Activated B cell treated with CpG ODN at 0.5 μM for 24 hours (primary cell): Measurements from ENCODE around the gene MYOF. TPM values are rescaled to one million over a fixed set of nuclear protein-coding genes. Genes with fewer than 3 reads are reported as not detected.

Experiments
- ATAC-seq: fragments of 200-7000 bp; cut with Tn5 transposase; one replicate; pipeline ENCODE4 v1.10.0; 2021; ENCODE audit warnings: low read depth, mild to moderate bottlenecking, moderate library complexity
- CTCF ChIA-PET: fragments of 350-600 bp; sonication (Branson Sonifier 250); formaldehyde crosslinking; loops from one replicate; lab custom pipeline; 2021; ENCODE audit warnings: antibody characterized with exemption; lab: Charles Lee
- POLR2A ChIA-PET: fragments of 350-600 bp; sonication (Branson Sonifier 250); formaldehyde crosslinking; loops from one replicate; lab custom pipeline; 2021; ENCODE audit warnings: antibody characterized with exemption; lab: Charles Lee
- DNase-seq: peaks from one replicate; pipeline ENCODE4 v3.0.0; 2022
- H3K27ac Mint-ChIP-seq: one replicate; pipeline ENCODE4 v1.8.0; 2020; ENCODE audit warnings: mixed read lengths
- H3K27me3 Mint-ChIP-seq: one replicate; pipeline ENCODE4 v1.8.0; 2021; ENCODE audit warnings: mixed read lengths
- H3K36me3 Mint-ChIP-seq: one replicate; pipeline ENCODE4 v1.8.0; 2021; ENCODE audit warnings: low read depth, mixed read lengths
- H3K4me1 Mint-ChIP-seq: one replicate; pipeline ENCODE4 v1.8.0; 2021; ENCODE audit warnings: mixed read lengths
- H3K4me3 Mint-ChIP-seq: one replicate; pipeline ENCODE4 v1.8.0; 2020; ENCODE audit warnings: mild to moderate bottlenecking, mixed read lengths
- H3K9me3 Mint-ChIP-seq: one replicate; pipeline ENCODE4 v1.8.0; 2020; ENCODE audit warnings: mixed read lengths
- intact Hi-C: fragments of 100-400 bp; cut with micrococcal nuclease; formaldehyde crosslinking; loops from one replicate; pipeline ENCODE4 v1.15.1; 2024
- total RNA-seq: library from RNA; stranded (reverse); gene quantifications from 2 replicates; pipeline ENCODE4 v1.2.3, GENCODE V29; 2022
- TF ChIP-seq, protein P1 (sequence below): fragments of 200-600 bp; IDR thresholded peaks from one replicate; pipeline ENCODE4 v1.8.0; 2022; ENCODE audit warnings: antibody characterized with exemption, mild to moderate bottlenecking

MYOF gene
- total RNA-seq, 1 donor from 2014 or later = 0.09 TPM

- H3K27ac Mint-ChIP-seq = no peak overlapping the region
- H3K4me3 Mint-ChIP-seq = no peak overlapping the region
- ChIA-PET CTCF (no interaction called here), POLR2A (no interaction called here)
- H3K9me3 Mint-ChIP-seq = no peaks in the 10 kb centered on the region
- peaks cover 2% of the 10 kb centered on the region for H3K27me3 Mint-ChIP-seq
- TF ChIP-seq, protein P1, sequence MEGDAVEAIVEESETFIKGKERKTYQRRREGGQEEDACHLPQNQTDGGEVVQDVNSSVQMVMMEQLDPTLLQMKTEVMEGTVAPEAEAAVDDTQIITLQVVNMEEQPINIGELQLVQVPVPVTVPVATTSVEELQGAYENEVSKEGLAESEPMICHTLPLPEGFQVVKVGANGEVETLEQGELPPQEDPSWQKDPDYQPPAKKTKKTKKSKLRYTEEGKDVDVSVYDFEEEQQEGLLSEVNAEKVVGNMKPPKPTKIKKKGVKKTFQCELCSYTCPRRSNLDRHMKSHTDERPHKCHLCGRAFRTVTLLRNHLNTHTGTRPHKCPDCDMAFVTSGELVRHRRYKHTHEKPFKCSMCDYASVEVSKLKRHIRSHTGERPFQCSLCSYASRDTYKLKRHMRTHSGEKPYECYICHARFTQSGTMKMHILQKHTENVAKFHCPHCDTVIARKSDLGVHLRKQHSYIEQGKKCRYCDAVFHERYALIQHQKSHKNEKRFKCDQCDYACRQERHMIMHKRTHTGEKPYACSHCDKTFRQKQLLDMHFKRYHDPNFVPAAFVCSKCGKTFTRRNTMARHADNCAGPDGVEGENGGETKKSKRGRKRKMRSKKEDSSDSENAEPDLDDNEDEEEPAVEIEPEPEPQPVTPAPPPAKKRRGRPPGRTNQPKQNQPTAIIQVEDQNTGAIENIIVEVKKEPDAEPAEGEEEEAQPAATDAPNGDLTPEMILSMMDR = no peak
- no peaks in the 10 kb centered on the region for H3K36me3 Mint-ChIP-seq
- ATAC-seq (no peak), DNase-seq (no peak)
- peaks cover 15% of the 10 kb centered on the region for H3K4me1 Mint-ChIP-seq
- intact Hi-C loops = no loop called here
Observed at GRCh38 chr10:93458821-93459257, 23.3 kb downstream of the MYOF start.

GRCh38 chr10:93457511-93457910 lies 24.6 kb downstream of the MYOF start:
- H3K27ac Mint-ChIP-seq = no peak overlapping the region
- TF ChIP-seq, protein P1 = no peak
- no peak for DNase-seq
- H3K27me3 Mint-ChIP-seq = peaks cover 2% of the 10 kb centered on the region
- H3K9me3 Mint-ChIP-seq = no peaks in the 10 kb centered on the region
- ATAC-seq = no peak
- intact Hi-C loops = no loop called here
- no peaks in the 10 kb centered on the region for H3K36me3 Mint-ChIP-seq
- ChIA-PET POLR2A (interaction anchor here (0.6 kb wide), 1 partner anchor 85 kb away, joined by 3 read pairs; no protein-coding TSS in a partner anchor), CTCF (no interaction called here)
- H3K4me1 Mint-ChIP-seq = peaks cover 11% of the 10 kb centered on the region
- H3K4me3 Mint-ChIP-seq = no peak overlapping the region

DNA sequence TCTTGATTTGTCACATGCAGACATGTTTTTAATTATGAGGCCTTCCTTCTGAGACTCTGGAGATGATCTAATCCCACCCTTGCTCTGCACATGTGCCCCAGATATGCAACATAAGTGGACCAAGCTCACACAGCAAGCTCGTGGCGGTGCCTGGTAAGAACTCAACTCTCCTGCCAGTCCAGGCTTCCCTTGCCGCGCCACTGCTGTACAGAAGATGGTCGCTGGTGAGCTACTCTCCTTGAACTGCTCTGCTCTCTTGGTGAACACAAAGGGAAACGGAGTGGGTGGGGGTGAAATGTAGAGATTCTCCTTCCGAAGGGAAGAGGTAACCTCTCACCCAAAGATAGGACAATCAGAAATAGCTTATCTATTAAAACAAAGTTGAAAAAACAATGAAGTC lies 25.7 kb downstream of the MYOF start:
- POLR2A ChIA-PET = no interaction called here
- Mint-ChIP-seq H3K36me3 (no peaks in the 10 kb centered on the region), H3K4me1 (peaks cover 6% of the 10 kb centered on the region), H3K27ac (no peak overlapping the region), H3K4me3 (no peak overlapping the region), H3K9me3 (no peaks in the 10 kb centered on the region), H3K27me3 (peaks cover 2% of the 10 kb centered on the region)
- intact Hi-C loops = no loop called here
- CTCF ChIA-PET = no interaction called here
- TF ChIP-seq, protein P1 = no peak
- DNase-seq (no peak), ATAC-seq (no peak)

DNA sequence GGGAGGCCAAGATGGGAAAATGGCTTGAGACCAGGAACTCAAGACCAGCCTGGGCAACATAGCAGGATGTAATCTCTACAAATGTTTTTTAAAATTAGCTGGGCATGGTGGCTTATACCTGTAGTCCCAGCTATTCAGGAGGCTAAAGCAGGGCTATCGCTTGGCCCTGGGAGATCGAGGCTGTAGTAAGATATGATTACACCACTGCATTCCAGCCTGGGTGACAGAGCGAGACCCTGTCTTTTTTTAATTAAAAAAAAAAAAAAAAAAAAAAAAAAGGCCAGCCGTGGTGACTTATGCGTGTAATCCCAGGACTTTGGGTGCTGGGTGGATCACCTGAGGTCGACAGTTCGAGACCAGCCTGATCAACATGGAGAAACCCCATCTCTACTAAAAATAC lies 27.4 kb downstream of the MYOF start:
- Mint-ChIP-seq H3K27ac (no peak overlapping the region), H3K36me3 (no peaks in the 10 kb centered on the region), H3K9me3 (no peaks in the 10 kb centered on the region), H3K27me3 (peaks cover 2% of the 10 kb centered on the region), H3K4me1 (peaks cover 1% of the 10 kb centered on the region), H3K4me3 (no peak overlapping the region)
- CTCF ChIA-PET = no interaction called here
- POLR2A ChIA-PET = interaction anchor here (0.7 kb wide), 1 partner anchor 77 kb away, joined by 6 read pairs; no protein-coding TSS in a partner anchor
- ATAC-seq = no peak
- intact Hi-C loops = no loop called here
- TF ChIP-seq, protein P1 = no peak
- no peak for DNase-seq

DNA sequence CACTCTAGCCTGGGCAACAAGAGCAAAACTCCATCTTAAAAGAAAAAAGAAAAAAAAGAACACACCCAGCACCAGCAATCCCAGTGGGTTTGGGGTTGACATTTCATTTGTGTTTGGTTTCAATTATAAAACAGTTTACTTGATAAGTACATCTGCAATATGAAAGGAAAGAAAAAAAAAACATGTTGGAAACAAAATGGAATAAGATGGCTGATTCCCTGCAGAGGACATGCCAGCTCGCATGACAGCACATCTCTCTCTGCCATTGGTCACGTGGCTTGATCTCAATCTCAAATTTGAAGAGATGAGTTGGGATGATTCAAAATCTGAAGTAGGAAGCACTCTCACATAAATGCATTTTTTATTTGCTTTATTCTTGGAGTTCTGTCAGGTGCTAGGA lies 28.0 kb downstream of the MYOF start:
- Mint-ChIP-seq H3K36me3 (no peaks in the 10 kb centered on the region), H3K4me1 (peaks cover 1% of the 10 kb centered on the region), H3K4me3 (no peak overlapping the region), H3K27ac (no peak overlapping the region), H3K9me3 (no peaks in the 10 kb centered on the region), H3K27me3 (peaks cover 2% of the 10 kb centered on the region)
- ATAC-seq = no peak
- intact Hi-C loops = no loop called here
- POLR2A ChIA-PET = interaction anchor here (0.7 kb wide), 1 partner anchor 77 kb away, joined by 6 read pairs; no protein-coding TSS in a partner anchor
- CTCF ChIA-PET = no interaction called here
- no peak for DNase-seq
- TF ChIP-seq, protein P1 = no peak
